Measurements from ENCODE around the gene DSCAML1.
"Not testable (repeated sequence)": the region's sequence is repeated elsewhere in the genome, so short reads cannot be mapped to it uniquely, and the experiment has no call there.

The DSCAML1 gene

DNA sequence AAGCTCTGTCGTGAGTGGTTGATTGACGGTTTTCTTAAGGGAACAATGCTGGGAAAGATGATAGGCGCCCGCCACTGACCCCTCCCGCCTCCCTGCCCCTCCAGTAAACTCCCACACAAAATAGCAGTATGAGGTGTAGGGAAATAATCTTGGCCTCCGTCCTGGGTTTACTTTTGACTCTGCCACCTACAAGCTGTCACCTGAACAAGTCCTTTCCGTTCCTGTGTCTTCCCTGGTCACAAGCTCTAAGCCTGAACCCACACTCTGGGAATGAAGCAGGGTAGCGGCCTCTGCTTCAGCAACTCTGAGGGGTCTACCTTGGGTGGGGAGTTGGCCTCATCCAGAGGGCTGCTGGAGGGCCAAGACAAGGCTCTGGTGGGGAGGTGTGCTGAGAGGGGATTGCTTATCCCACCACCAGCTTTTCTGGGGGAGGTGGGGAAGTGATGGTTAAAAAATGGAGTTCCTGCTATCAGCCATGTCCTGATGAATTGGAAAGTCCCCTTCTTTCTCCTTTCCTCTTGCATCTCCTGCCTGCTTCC lies 381.6 kb downstream of the DSCAML1 start:
- DNase-seq = no peak

DNA sequence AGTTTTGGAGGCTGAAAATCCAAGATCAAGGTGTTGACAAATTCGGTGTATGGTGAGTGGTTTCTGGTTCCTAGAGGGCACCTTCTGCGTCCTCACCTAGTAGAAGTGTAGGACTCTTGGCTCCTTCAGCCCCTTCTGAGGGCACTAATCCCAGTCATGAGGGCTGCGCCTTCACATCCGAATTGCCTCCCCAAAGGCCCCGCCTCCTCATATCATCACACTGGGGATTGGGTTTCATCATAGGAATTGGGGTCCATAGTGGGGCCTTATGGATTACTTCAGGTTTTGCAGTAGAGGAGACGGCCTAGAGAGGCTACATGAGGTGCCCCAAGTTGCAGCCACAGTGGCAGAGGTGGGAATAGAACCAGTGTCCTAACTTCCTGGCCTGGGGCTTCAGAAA lies 382.3 kb downstream of the DSCAML1 start:
- no peak for DNase-seq

DNA sequence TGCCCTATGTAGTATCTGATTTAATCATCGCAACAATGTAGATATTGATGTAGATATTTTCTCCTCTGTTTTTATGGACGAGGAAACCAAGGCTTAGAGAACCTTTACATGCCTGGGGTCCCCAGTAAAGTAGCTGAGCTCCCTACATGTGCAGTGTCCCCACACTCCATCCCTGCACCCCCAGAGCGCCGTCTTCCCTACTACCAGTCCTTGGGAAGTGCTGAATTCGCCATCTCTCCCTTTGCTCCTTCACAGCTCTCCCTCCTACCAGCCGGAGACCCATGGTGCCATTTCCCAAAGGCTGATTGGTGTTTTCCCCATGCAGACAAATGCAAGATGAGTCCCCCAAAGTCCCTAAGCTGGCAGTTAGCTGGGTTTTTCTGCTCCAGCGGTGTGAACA lies 383.4 kb downstream of the DSCAML1 start:
- no peak for DNase-seq

DNA sequence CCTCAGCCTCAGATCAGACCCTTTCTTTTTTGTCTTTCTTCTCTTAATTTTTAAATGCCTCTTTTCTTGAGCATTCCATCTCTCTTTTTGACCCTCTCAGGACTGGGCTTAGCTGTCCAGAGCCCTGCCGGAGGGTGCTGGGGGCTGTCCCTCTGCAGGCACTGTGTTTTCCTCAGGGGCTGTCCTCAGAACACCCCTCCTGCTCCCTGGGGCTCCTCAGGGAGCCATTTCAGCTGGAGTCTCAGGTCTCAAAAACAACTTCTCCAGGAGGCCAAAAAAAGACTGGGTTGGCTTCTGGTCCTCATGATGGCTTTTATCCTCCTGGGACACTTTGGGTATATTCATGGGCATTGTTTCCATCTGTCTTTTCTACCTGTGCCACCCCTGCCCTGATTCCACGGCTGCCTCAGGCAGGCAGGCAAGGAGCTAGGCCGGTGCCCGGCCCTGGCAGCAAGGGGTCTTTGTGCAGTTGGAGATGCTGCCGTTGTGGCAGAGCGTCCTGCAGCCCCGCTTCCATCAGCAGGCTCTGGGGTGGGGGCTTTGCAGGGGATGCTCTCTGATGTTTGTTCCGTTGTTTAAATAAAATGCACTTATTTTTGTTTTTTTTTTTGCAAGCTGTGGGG lies 384.3 kb downstream of the DSCAML1 start:
- no peak for DNase-seq

DNA sequence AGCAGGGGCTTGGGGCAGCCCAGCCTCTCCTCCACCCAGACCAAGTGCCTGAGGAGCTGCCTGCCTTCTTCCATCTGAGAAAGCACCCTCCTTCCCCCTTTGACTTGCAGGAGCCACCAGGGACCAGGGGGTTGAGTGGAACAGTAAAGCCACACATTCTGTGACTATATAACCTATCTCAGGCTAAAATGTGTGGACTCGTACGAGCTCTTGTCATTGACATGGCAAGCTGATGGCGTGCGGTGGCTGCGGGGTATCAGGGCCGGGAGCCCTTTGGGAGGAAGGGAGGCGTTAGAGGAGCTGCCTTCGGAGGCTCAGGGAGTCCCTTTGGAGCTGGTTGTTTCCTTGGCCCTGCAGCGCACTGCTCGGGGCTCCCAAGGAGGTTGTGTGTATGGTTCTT lies 384.8 kb downstream of the DSCAML1 start:
- no peak for DNase-seq

DNA sequence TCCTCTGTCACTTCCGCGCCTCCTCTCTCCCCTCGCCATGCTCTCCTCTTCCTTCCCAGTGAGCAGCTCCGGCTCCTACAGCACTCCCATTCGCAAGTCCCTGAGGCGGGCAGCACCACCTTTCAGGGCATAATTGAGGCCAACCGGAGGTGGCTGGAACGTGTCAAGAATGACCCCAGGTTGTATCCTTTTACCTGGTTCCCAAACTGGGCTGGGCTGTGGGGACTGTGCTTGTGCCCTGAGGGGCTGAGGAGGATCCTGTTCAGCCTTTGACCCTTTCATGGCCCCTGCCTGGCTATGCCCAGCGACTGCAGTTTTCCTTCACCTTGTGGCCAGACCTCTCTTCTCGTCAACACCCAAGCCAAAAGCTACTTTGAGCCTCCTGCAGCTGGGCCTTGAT lies 385.3 kb downstream of the DSCAML1 start:
- no peak for DNase-seq

DNA sequence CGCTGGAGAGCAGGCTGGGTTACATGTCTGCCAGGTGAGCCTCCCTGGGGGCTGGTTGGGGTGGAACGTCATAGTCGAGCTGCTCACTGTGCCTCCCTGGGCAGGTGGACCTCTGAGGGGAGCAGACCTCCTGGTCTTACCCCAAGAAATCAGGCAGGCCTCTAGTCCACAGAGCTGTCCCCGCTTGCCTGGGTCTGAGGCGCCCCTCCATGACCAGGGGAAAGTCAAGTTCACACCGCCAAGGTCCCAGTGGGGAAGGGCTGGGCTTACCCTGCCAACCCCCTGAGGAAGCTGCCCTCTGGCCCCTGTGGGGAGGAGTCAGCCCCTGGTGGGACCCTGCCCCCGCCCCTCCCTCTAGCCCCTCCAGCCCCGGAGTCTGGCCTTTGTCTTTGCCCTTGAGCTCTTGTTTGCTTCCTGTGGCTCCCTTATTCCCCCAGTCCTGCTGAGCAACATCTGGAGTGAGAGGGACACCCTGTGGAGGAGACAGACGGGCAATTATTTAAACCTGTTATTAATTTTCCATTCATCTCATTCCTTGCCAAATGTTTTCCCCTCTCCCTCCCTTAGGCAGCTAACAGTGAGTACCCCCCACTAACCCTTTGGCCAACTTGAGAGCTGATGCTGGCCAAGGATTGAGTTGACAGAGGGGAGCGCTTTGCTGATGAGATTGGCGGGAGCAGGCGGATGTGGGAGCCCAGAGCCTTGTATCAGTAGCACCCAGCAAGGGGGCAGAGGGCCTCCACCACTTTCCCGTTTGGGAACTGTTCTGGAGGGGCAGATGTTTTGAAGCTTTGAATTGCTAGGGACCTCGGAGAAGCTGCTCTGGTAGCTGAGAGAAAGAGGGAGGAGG lies 385.9 kb downstream of the DSCAML1 start:
- DNase-seq = no peak

DNA sequence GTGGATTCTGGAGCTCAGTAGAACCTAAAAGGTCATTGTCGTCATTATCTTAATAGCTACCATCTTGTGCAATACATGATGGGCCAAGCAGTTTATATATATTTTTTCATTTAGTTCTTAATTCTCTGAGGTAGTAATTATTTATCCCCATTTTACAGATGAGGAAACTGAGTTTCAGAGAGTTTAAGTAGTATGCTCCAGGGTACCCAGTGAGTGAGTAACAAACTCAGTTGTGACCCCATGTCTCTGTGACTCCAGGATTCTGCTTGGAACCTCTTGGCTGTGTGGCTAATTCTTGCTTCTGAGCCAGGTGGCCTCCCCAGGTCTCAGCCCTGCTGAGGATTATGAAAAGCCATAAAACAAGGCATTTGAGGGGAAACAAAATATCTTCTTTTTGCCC lies 386.8 kb downstream of the DSCAML1 start:
- DNase-seq = no peak

DNA sequence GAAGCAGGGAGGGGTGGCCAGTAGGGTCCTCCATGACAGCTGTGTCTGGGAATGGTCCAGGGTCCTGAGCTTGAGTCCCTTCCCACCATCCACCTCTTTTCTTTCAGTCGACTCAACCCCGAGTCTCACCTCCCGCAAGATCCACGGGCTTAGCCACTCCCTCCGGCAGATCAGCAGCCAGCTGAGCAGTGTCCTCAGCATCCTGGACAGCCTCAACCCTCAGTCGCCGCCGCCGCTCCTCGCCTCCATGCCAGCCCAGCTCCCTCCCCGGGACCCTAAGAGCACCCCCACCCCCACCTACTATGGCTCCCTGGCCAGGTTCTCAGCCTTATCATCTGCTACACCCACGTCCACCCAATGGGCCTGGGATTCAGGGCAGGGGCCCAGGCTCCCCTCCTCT lies 387.5 kb downstream of the DSCAML1 start:
- DNase-seq = no peak

DNA sequence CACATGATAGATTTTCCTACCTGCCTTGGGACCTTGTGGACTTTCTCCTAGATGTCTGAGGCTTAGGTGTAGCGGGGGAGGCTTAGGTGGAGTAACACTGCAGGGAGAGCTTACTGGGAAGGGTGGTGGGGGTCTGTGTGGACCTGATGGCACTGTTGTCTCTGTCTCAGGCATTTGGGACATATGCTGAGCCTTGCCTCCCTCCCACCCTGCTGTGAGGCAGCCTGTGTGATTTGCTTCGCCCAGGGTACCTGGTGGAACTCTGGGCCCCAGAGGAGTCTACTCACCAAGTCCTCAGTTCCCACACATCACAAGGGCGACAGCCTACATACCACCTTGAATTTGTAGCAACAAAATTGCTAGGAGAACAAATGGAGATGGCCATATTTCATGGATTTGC lies 388.7 kb downstream of the DSCAML1 start:
- no peak for DNase-seq

DNA sequence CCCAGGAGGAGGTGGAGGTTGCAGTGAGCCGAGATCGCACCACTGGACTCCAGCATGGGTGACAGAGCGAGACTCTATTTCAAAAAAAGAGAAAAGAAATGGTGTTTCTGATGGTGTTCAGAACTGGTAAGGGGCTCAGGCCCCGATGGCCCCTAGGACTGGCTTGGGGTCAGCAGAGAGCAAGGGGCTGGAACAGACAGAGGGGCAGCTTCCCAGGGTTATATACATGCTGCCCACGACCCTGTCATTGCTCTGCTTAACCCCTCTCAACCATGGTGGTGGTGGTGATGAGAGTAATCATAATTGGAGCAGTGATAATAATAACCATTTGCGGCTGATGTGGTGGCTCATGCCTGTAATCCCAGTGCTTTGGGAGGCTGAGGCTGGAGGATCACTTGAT lies 390.0 kb downstream of the DSCAML1 start:
- no peak for DNase-seq

DNA sequence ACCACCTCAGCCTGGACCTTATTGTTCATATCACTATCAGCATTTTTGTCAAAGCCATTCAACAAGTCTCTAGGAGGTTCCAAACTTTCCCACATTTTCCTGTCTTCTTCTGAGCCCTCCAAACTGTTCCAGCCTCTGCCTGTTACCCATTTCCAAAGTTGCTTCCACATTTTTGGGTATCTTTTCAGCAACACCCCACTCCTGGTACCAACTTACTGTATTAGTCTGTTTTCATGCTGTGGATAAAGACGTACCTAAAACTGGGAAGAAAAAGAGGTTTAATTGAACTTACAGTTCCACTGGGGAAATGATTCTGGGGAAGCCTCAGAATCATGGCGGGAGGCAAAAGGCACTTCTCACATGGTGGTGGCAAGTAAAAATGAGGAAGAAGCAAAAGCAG lies 391.1 kb downstream of the DSCAML1 start:
- DNase-seq = not testable (repeated sequence)

DNA sequence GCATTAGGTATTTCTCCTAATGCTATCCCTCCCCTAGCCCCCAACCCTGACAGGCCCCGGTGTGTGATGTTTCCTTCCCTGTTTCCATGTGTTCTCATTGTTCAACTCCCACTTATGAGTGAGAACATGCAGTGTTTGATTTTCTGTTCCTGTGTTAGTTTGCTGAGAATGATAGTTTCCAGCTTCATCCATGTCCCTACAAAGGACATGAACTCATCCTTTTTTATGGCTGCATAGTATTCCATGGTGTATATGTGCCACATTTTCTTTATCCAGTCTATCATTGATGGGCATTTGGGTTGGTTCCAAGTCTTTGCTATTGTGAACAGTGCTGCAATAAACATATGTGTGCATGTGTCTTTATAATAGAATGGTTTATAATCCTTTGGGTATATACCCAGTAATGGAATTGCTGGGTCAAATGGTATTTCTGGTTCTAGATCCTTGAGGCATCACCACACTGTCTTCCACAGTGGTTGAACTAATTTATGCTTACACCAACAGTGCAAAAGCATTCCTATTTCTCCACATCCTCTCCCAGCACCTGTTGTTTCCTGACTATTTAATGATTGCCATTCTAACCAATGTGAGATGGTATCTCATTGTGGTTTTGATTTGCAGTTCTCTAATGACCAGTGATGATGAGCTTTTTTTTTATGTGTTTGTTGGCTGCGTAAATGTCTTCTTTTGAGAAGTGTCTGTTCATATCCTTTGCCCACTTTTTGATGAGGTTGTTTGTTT lies 397.7 kb downstream of the DSCAML1 start:
- not testable (repeated sequence) for DNase-seq

DNA sequence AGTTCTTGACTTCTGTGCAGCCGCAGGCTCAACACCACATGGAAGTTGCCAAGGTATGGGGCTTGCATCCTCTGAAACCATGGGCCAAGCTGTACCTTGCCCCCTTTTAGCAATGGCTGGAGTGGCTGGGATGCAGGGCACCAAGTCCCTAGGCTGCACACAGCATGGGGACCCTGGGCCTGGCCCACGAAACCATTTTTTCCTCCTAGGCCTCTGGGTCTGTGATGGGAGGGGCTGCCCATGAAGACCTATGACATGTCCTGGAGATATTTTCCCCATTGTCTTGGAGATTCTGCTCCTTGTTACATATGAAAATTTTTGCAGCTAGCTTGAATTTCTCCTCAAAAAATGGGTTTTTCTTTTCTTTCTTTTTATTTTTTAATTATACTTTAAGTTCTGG lies 398.4 kb downstream of the DSCAML1 start:
- DNase-seq = not testable (repeated sequence)

DNA sequence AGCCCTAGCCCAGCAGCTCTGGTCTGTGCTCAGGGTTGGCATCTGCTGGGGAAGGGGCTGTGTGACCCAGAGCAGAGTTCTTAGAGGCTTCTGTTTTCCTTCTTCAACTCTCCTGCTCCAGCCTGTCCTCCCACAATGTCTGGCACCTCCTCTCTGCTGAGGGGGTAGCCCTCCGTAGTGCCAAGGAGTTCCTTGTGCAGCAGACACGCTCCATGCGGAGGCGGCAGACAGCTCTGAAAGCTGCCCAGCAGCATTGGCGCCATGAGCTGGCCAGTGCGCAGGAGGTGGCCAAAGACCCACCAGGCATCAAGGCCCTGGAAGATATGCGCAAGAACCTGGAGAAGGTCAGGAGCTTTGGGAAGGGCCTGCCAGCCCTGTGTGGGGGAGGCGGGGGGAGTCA lies 400.0 kb downstream of the DSCAML1 start:
- no peak for DNase-seq

DNA sequence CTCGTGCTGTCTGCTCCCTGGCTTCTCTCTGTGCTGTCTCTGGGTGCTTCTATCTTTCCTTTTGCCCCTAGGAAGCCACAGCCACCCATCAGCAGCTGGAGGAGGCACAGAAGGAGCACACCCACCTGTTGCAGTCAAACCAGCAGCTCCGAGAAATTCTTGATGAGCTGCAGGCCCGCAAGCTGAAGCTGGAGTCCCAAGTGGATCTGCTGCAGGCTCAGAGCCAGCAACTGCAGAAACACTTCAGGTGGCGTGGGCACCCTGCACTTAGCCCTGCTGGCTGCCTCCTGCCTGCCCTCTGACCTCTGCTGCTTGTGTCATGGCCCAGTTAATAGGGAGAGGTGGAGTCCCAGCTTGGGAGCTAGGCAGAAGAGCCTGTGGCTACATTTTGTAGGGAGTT lies 401.5 kb downstream of the DSCAML1 start:
- DNase-seq = no peak

DNA sequence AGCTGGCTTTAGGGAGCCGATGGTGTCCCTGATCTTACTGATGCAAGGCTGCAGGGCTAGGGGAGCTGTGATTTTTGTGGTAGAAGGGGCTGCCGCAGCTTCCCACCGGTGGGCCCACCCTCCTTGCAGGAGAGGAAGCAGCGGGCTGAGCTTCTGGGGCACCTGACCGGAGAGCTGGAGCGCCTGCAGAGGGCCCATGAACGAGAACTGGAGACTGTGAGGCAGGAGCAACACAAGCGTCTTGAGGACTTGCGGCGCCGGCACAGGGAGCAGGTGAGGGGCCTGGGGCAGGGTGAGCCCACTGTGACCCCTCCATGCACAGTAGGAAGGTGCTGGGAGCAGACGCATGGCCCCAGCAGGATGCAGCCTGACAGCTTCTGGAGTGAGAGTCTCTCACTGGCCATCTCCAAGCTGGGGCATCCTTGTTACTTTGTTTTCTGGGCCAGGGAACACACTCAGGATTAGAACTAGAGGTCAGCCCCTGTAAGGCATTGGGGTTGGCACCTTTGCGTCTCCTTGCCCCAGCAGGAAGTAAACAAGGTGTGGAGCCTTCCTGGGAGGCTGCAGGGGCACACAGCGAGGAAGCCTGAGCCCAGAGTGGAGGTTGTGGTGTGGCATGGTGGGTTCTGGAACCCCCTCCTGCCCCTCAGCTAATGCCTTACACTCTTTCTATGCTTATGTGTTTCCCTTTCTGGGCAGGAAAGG lies 402.6 kb downstream of the DSCAML1 start:
- DNase-seq = no peak

DNA sequence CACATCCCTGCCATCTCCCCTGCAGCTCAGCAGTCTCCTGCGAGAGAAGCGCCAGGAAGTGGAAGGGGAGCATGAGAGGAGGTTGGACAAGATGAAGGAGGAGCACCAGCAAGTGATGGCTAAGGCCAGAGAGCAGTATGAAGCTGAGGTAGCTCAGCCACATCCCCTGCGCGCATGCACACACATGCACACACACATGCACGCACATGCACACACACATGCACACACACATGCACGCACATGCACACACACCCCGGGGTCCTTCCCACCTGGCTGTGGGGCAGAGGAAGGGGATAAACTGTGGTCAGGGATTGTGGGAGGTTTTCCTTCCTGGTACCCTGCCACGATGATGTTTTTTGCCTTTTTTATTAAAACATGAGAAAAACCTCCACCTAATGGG lies 404.0 kb downstream of the DSCAML1 start:
- no peak for DNase-seq

DNA sequence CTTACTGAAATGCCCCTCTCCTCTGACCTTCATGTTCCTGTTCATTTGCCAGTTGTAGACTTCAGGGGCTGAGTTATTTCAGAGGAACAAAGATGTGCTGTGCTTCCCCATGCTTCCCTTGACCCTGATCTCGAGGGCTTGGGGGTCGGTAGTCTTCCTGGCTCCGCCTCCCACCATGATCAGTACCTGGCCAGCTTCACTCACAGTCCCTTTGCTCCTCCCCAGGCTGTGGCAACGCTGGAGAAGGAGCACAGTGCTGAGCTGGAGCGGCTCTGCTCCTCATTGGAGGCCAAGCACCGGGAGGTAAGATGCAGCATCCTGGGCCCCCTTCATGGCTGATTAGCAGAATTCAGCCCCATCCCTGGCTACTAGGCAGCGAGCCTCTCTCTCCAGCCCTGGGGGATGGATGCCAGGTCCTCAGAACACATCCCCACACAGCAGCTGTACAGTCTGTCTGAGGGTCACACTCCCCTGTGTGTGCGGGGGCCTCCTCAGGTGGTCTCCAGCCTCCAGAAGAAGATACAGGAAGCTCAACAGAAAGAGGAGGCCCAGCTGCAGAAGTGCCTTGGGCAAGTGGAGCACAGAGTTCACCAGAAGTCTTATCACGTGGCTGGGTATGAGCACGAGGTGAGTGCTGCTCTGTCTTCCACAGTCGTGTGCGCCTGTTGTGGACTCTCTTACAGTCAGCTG lies 404.9 kb downstream of the DSCAML1 start:
- DNase-seq = no peak

DNA sequence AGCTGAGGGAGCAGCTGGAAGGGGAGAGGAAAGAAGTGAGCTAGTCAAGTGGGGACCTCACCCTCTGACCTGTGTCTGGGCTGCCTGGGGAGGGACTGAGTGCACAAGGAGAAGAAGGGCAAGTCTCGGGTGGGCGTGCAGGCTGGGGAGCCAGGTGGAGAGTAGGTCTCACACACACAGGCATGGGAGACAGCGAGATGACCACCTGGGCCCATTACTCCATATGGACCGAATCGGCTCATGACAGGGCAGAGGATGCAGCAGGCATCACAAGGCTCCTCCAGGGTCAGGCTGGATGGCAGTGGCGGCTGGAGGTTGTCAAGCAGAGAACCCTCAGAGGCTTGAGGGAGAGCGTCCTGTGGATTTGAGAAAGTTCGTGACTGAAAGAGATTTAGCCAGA lies 405.8 kb downstream of the DSCAML1 start:
- no peak for DNase-seq

DNA sequence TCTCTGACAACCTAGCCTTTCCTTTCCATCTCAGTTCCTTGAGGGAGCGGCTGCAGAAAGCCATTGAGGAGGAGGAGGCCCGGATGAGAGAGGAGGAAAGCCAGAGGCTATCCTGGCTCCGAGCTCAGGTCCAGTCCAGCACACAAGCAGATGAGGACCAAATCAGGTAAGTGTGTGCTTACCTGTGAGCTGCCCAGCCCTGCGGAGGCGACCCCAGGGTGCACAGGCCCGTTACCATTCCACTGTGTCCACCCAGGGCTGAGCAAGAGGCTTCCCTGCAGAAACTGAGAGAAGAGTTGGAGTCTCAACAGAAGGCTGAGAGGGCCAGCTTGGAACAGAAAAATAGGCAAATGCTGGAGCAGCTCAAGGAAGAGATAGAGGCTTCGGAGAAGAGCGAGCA lies 406.3 kb downstream of the DSCAML1 start:
- no peak for DNase-seq

DNA sequence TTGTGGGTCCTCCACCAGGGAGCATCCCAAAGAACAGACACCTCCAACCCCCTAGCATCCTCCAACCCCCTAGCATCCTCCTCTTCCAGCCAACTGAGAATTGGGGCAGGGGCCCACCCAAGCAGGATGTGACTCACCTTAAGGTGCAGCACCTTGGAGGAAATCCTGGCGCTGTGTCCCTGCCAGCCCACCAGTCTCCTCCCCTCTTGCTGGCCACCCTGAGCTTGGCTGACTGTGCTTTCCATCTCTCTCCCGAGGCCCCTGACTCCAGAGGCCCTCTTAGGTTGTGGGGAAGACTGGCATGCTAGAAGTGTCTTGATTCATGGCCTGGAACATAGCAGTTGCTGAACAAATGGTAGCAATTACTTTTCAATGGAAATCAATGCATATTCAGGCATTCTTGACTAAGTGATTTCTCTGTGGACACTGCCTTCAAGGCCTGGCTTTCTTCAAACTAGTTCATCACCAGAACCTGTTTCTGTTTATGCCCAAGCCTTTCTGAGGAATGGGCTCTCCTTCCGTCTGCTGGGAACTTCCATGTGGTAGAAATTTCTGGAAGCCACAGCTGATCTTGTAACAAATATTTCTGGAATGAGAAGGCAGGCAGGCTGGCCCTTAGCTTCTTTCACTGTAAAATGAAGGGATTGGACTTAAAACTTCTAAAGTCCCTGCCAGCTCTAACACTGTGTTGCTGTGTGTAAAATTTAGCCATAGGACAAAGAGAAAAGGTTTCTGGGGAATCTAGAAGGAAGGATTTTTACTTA lies 408.8 kb downstream of the DSCAML1 start:
- DNase-seq = no peak

Data from activated CD4-positive, alpha-beta T cell treated with anti-CD3 and anti-CD28 coated beads, Interleukin-2, amount 50 U/mL, for 4 hours (primary cell).